ENCODE data around the gene FAU. TPM values are rescaled to one million over a fixed set of nuclear protein-coding genes. Genes with fewer than 3 reads are reported as not detected.
A peak's percentile ranks its signal among the peaks of the same experiment; 100 is the strongest.

The FAU gene
- total and polyA plus RNA-seq, 9 of the 15 experiments (the other 6 are each of a cell fraction or from before 2014, with no cell fraction given): 433 to 1,827 (median 942) TPM

DNA sequence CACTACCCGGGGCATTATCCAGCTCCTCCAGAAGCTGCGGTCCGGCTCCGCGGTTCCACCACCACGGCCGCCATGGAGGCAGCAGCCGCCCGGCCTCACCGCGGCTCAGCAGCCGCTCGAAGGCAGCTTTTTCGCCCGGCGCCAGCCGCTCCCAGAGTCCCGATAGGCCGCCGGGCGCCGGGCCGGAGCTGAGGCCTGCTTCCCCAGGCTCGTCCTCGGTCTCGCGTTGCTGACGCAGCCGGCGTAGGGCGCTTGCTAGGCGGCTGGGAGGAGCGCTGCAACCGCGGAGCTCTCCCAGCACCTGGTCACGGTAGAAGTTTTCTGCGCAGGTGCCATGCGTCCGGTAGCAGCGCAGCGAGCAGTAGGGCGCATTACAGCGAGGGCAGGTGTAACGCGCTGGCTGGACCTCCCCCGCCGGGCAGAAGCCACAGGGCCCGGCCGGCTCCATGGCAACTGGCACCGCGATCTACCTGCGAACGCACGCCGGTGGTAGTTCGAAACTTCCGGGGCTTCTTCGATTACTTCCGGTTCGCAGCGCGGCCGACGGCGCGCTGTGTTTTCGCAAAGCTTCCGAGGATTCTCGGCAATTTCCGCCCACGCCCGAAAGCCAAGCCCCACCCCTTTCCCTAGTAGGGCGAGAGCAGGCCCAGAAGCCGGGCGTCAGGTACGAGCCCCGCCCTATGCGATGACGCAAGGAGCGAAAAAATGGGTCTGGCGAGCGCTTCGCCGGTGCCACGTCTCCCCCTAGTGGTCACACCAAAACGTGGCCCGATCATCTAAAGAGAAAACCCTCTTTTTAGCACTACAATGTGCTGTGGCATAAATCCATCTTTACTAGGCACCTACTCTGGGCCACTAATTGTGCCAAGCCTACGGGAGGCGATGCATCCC, 4.5 kb downstream of the FAU start, which contains the start of gene ZNHIT2 (continued):
- TF ChIP-seq, protein P1, sequence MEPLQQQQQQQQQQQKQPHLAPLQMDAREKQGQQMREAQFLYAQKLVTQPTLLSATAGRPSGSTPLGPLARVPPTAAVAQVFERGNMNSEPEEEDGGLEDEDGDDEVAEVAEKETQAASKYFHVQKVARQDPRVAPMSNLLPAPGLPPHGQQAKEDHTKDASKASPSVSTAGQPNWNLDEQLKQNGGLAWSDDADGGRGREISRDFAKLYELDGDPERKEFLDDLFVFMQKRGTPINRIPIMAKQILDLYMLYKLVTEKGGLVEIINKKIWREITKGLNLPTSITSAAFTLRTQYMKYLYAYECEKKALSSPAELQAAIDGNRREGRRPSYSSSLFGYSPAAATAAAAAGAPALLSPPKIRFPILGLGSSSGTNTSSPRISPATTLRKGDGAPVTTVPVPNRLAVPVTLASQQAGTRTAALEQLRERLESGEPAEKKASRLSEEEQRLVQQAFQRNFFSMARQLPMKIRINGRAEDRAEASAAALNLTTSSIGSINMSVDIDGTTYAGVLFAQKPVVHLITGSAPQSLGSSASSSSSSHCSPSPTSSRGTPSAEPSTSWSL (CRISPR knock-in tag; IDR thresholded peaks at IDR 0.05; ENCODE audit: borderline replicate concordance): peak; percentile 57; the same call in 1 of the 2 replicates
- peak; percentile 74; the same call in 1 of the 2 replicates for TF ChIP-seq JUN (IDR thresholded peaks at IDR 0.05; ENCODE audit: borderline replicate concordance, low read depth, low read length)
- no peak for TF ChIP-seq JUN (CRISPR knock-in tag; IDR thresholded peaks at IDR 0.05; ENCODE audit: borderline replicate concordance)
- TF ChIP-seq, protein P2, sequence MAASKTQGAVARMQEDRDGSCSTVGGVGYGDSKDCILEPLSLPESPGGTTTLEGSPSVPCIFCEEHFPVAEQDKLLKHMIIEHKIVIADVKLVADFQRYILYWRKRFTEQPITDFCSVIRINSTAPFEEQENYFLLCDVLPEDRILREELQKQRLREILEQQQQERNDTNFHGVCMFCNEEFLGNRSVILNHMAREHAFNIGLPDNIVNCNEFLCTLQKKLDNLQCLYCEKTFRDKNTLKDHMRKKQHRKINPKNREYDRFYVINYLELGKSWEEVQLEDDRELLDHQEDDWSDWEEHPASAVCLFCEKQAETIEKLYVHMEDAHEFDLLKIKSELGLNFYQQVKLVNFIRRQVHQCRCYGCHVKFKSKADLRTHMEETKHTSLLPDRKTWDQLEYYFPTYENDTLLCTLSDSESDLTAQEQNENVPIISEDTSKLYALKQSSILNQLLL (CRISPR knock-in tag; IDR thresholded peaks at IDR 0.05; ENCODE audit: borderline replicate concordance): no peak
- TF ChIP-seq, protein P3, sequence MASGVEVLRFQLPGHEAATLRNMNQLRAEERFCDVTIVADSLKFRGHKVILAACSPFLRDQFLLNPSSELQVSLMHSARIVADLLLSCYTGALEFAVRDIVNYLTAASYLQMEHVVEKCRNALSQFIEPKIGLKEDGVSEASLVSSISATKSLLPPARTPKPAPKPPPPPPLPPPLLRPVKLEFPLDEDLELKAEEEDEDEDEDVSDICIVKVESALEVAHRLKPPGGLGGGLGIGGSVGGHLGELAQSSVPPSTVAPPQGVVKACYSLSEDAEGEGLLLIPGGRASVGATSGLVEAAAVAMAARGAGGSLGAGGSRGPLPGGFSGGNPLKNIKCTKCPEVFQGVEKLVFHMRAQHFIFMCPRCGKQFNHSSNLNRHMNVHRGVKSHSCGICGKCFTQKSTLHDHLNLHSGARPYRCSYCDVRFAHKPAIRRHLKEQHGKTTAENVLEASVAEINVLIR (CRISPR knock-in tag; IDR thresholded peaks at IDR 0.05): peak; percentile 82
- peak; percentile 15; the same call in 1 of the 2 replicates for TF ChIP-seq STAT5A (IDR thresholded peaks at IDR 0.05; ENCODE audit: borderline replicate concordance, low read length)
- TF ChIP-seq, protein P4, sequence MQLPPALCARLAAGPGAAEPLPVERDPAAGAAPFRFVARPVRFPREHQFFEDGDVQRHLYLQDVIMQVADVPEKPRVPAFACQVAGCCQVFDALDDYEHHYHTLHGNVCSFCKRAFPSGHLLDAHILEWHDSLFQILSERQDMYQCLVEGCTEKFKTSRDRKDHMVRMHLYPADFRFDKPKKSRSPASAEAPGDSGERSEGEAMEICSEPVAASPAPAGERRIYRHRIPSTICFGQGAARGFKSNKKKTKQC (CRISPR knock-in tag; IDR thresholded peaks at IDR 0.05): peak; percentile 91; the same call in 1 of the 2 replicates
- TF ChIP-seq, protein P5, sequence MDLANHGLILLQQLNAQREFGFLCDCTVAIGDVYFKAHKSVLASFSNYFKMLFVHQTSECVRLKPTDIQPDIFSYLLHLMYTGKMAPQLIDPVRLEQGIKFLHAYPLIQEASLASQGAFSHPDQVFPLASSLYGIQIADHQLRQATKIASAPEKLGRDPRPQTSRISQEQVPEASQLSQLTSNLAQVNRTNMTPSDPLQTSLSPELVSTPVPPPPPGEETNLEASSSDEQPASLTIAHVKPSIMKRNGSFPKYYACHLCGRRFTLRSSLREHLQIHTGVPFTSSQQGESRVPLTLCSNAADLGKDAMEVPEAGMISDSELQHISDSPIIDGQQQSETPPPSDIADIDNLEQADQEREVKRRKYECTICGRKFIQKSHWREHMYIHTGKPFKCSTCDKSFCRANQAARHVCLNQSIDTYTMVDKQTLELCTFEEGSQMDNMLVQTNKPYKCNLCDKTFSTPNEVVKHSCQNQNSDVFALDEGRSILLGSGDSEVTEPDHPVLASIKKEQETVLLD (IDR thresholded peaks at IDR 0.05): no peak
- TF ChIP-seq SAFB2 (IDR thresholded peaks at IDR 0.05; ENCODE audit: borderline replicate concordance, low read depth, low read length, severe bottlenecking): no peak
- TF ChIP-seq NFIX (CRISPR knock-in tag; IDR thresholded peaks at IDR 0.05; ENCODE audit: low read depth): no peak
- peak; percentile 47; the same call in 1 of the 2 replicates for TF ChIP-seq HNRNPL (IDR thresholded peaks at IDR 0.05; ENCODE audit: low read depth, low read length)
- peak; percentile 48 for TF ChIP-seq PCBP1 (IDR thresholded peaks at IDR 0.05; ENCODE audit: low read depth, low read length, poor library complexity, severe bottlenecking)
- TF ChIP-seq GATAD2A (IDR thresholded peaks at IDR 0.05): peak; percentile 99
- no peak for TF ChIP-seq U2AF2 (optimal IDR thresholded peaks at IDR 0.05; ENCODE audit: low read depth, low read length)
- TF ChIP-seq HDAC1 (IDR thresholded peaks at IDR 0.05): peak in 1 of 2 experiments; percentile 97; a peak in 2 of 4 replicates
- no peak for TF ChIP-seq SMARCB1 (IDR thresholded peaks at IDR 0.05; ENCODE audit: insufficient read length, low read depth)
- TF ChIP-seq, protein P6, sequence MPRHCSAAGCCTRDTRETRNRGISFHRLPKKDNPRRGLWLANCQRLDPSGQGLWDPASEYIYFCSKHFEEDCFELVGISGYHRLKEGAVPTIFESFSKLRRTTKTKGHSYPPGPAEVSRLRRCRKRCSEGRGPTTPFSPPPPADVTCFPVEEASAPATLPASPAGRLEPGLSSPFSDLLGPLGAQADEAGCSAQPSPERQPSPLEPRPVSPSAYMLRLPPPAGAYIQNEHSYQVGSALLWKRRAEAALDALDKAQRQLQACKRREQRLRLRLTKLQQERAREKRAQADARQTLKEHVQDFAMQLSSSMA (CRISPR knock-in tag; IDR thresholded peaks at IDR 0.05): 0 out of 2 replicates have a peak, but pooled peaks have one; percentile 13
- TF ChIP-seq HMG20B (CRISPR knock-in tag; IDR thresholded peaks at IDR 0.05): no peak
